Activated naive CD4-positive, alpha-beta T cell treated with anti-CD3 and anti-CD28 coated beads, Interleukin-2, amount 50 U/mL, for 72 hours (primary cell): ENCODE data around the gene SHROOM3. TPM values are rescaled to one million over a fixed set of nuclear protein-coding genes. Genes with fewer than 3 reads are reported as not detected.
A peak's percentile ranks its signal among the peaks of the same experiment; 100 is the strongest.
"Not testable (repeated sequence)": the region's sequence is repeated elsewhere in the genome, so short reads cannot be mapped to it uniquely, and the experiment has no call there.

Experiments used
- ATAC-seq, 2 donors: fragments of 150-1000 bp; cut with Tn5 transposase; 2 replicates each; pipeline ENCODE4 v1.10.0; 2021; ENCODE audit warnings: mild to moderate bottlenecking in 2 of 2, moderate library complexity in 2 of 2
- DNase-seq, 2 donors: peaks; one replicate each; pipeline ENCODE4 v3.0.0; 2021 to 2022; ENCODE audit warnings: low spot score in 2 of 2
- H3K27ac Mint-ChIP-seq, 2 donors: one replicate each; pipeline ENCODE4 v1.8.0; 2022; ENCODE audit warnings: mild to moderate bottlenecking in 2 of 2, mixed read lengths in 2 of 2
- H3K36me3 Mint-ChIP-seq, 2 donors: one replicate each; pipeline ENCODE4 v1.8.0; 2022; ENCODE audit warnings: mixed read lengths in 2 of 2
- H3K9me3 Mint-ChIP-seq, 2 donors: one replicate each; pipeline ENCODE4 v1.8.0; 2022; ENCODE audit warnings: mixed read lengths in 2 of 2
- total RNA-seq, 2 donors: library from RNA; stranded (reverse); gene quantifications; one replicate each; pipeline ENCODE4 v1.2.3, GENCODE V29; 2022

The SHROOM3 gene
- under 1 TPM; 0.20 to 0.21 TPM for total RNA-seq

DNA sequence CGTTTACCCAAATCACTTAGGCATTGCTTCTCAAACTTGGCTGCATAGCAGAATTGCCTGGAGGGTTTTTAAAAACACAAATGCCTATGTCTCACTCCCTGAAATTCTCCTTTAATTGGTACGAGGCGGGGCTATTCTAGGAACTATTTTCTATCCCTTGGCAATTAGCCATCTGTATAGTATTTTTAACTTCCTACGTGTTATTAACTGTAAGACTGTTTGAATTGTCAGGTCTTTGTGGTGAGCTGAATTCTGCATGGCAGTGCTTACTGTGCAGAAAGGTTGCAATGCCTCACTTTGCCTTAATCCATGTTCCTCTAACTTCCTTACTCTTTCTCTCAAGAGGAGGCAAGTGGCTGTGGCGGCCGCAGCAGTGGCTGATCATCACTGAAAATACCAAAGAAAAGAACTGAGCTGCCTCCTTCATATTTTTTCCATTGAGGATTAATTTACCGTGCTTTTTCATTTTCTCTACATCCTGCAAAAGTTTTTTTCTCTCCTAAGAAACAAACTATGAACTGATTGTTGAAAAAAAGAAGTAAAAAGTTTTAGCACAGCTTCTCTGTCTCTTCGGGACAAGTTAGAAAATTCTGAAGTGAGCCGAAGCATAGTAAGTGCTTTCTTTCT is at the start of gene SHROOM3:
Gene SHROOM3 (plus strand): TSS at position 329 of the 627 bp plus-strand sequence. CDS start 824 bp downstream, outside the sequence.
- H3K27ac Mint-ChIP-seq, result no peak within 1 kb of the TSS
- H3K36me3 Mint-ChIP-seq, result peaks cover 0 to 10% of the 10 kb centered on the region in 2 donors
- H3K9me3 Mint-ChIP-seq, result peaks cover 0 to 4% of the 10 kb centered on the region in 2 donors
- ATAC-seq (no peak), DNase-seq (no peak)

DNA sequence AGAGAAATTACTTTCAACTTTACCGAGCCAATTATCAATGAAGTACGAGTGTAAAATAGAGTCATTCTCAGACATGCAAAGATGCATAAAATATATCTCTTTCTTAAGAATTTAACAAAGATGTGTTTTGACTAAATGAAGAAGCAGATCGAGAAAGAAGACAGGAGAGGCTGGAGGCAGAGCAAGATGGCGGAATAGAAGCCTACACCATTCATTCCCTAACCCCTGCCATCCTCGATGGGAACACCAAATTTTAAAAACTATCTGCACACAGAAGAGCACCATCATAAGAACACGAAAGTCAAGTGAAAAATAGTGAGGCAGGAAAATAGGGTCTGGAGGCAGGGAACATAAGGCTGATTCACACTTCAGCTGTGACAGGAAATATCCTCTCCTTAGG is 49.1 kb upstream of the SHROOM3 start:
- Mint-ChIP-seq H3K36me3 (peaks cover 0 to 24% of the 10 kb centered on the region in 2 donors), H3K9me3 (peaks cover 23 to 25% of the 10 kb centered on the region in 2 donors), H3K27ac (no peak overlapping the region)
- DNase-seq (no peak), ATAC-seq (no peak)

DNA sequence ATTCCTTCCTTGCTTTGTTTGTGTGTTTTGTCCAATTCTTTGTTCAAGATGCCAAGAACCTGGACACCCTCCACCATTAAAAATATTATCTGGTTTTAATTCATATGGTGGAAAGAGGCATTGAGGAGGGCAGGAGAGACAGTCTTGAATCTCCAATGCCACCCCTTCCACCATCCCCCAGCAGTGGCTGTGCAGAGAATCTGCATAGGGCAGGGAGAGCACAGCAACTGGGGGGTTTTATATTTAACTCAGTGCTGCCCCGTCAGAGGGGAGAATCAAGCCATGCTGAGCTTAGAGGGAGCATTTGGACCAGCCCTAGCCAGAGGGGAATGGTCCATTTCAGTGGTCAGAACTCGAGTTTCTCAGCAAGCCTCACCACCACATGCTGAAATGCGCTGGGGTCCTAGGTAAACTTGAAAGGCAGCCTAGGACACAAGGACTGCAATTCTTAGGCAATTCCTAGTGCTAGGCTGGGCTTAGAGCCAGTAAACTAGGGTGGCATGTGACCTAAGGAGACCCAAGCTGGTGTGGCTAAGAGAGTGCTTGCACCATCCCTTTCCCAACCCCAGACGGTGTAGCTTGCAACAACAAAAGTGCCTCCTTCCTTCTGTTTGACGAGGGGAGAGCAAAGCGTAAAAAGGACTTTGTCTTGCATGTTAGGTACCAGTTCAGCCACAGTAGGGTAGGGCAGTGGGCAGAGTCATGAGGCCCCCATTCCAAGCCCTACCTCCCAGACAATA is 48.3 kb upstream of the SHROOM3 start:
- Mint-ChIP-seq H3K36me3 (peaks cover 6 to 24% of the 10 kb centered on the region in 2 donors), H3K27ac (no peak overlapping the region), H3K9me3 (peaks cover 23 to 33% of the 10 kb centered on the region in 2 donors)
- no peak for ATAC-seq
- no peak for DNase-seq

DNA sequence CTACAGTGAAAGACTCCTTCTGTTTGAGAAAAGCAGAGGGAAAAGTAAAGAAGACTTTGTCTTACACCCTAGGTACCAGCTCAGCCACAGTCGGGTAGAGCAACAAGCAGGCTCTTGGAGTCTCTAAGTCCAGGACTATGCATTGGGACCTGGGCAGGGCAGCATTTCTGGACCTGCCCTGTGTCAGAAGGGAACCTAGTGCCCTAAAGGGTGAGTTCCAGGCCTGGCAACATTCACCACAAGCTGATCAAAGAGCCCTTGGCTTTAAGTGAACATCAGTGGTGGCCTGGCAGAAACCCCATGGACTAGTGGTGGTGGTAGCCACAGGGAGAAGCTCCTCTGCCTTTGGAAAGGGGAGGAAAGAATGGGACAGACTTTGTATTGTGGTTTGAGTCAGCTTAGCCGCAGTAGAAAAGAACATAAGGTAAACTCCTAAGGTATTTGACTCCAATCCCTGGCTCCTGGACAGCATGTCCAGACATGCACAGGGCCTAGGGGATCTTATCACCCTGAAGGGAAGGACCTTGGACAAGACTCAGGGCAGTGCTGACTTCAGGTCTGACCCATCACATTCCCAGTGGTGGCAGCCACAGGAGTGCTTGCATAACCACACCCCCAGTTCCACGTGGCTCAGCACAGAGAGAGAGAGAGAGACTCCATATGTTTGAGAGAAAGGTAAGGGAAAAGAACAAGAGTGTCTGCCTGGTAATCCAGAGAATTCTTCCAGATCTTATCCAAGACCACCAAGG is 46.7 kb upstream of the SHROOM3 start:
- peaks cover 23 to 35% of the 10 kb centered on the region in 2 donors for H3K9me3 Mint-ChIP-seq
- peaks cover 7 to 24% of the 10 kb centered on the region in 2 donors for H3K36me3 Mint-ChIP-seq
- ATAC-seq (no peak), DNase-seq (no peak)
- no peak overlapping the region for H3K27ac Mint-ChIP-seq

DNA sequence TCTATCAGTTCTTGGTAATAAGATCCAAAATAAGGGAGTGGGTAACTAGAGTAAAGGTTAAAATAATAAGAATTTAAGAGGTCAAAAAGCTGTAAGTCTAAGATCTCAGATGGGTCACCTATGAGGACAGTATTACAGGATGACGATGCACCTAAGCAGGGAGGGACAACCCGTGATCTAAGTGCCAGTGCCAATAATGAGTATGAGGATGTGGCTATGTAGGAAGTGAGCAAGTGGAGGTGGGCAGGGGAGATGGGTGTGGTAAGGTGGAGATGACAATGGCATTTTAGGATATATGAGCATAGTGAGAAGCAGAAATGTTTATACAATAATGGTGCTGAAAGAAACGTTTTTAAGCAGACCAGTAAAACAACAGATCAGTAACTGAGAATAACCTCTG is 33.4 kb upstream of the SHROOM3 start:
- ATAC-seq, result no peak
- Mint-ChIP-seq H3K36me3 (peaks cover 0 to 6% of the 10 kb centered on the region in 2 donors), H3K27ac (no peak overlapping the region), H3K9me3 (peaks cover 5 to 6% of the 10 kb centered on the region in 2 donors)
- no peak for DNase-seq

DNA sequence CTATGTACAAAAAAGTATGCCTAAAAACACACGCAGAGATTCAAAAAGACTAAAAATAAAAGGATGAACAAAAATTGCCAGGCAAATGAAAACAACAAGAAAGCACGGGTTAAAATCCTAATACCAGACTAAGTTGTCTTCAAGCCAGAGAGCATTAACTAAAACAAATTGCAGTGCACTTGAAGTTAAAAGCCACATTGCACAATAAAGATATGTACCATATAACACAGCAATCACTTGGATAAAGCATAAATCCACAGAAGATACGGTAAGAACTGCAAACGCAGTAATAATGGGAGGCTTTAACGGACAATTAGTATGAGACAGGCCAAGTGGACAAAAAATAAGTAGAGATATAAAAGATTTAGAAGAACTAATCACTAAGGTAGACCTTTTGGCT is 28.9 kb upstream of the SHROOM3 start:
- no peak for DNase-seq
- no peaks in the 10 kb centered on the region for H3K9me3 Mint-ChIP-seq
- no peaks in the 10 kb centered on the region for H3K36me3 Mint-ChIP-seq
- no peak overlapping the region for H3K27ac Mint-ChIP-seq
- no peak for ATAC-seq

DNA sequence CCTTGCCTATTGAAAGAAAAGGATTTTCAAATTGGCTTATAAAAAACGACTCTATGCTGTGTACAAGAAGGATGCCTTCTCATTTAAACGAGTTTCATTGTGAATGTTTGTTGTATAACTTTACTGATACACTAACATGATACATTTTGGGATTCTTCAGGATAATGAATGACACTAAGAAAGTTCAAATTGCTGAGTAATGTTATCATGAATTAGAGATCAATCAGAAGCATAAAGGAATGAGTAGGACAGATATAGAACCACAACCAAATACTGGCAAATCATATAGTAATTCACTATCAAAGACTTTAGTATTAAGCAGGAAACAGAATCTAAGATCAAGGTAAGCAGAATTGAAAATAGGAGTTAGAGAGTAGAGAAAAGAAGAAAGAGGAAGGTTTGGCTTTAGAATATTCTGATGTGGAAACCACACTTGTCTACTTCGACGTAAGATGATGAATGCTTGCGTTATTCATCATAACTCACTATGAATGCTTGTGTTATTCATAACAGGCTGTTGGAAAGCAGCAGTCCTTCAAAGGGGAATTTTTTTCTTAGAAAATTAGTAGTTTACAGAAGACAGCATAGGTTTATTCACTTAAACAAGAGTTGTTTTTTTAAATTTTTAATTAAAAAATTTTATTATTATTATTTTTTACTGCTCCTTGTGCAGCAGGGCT is 27.4 kb upstream of the SHROOM3 start:
- Mint-ChIP-seq H3K36me3 (no peaks in the 10 kb centered on the region), H3K27ac (no peak overlapping the region), H3K9me3 (no peaks in the 10 kb centered on the region)
- DNase-seq (no peak), ATAC-seq (peak; percentile 67 to 96)

DNA sequence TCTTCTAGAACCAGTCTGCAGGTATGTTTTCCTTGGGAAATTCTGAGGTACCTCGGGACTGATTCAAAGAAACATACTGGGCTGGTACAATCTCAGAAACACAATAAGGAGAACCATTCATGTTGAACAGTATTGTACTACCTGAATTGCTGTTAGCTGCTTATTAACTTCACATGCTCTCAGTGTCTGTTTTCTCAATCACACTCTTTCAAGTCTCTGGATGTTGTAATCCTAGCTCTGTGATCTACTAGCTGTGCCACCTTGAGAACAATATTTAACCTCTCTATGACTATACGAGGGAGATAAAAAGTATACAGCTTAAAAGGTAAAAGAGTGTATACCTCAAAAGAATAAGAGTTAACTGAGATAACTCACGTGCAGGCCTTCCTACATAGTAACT is 24.4 kb upstream of the SHROOM3 start:
- DNase-seq (no peak), ATAC-seq (no peak)
- Mint-ChIP-seq H3K36me3 (no peaks in the 10 kb centered on the region), H3K9me3 (no peaks in the 10 kb centered on the region), H3K27ac (no peak overlapping the region)

DNA sequence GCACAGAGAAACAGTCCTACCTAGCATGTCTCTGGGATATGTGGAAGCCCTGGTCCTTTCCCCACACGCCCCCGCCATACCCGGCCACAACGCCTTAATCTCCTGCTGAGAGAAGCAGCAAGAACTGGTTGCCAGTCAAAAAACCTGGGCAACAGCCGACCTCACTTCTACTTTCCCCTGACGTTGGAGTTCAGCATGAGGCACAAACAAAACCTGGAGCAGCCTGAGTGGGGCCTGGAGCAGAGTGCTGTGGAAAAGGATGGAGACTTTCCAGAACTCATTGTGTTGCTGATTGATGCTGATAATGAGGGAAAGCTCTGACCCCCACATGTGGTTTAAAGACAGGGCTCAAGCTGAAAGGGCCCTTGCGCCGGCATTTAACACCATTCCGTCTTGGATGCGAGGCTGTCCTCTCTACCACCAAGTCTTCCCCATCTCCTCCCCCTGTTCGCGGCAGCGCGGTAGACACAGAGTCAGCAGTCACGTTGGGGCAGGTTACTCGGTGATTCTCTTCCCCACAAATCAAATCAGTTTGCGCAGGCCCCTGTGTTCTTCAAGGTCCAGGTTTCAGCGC is 14.8 kb upstream of the SHROOM3 start:
- no peak for ATAC-seq
- Mint-ChIP-seq H3K27ac (no peak overlapping the region), H3K36me3 (peaks cover 5 to 11% of the 10 kb centered on the region in 2 donors)

DNA sequence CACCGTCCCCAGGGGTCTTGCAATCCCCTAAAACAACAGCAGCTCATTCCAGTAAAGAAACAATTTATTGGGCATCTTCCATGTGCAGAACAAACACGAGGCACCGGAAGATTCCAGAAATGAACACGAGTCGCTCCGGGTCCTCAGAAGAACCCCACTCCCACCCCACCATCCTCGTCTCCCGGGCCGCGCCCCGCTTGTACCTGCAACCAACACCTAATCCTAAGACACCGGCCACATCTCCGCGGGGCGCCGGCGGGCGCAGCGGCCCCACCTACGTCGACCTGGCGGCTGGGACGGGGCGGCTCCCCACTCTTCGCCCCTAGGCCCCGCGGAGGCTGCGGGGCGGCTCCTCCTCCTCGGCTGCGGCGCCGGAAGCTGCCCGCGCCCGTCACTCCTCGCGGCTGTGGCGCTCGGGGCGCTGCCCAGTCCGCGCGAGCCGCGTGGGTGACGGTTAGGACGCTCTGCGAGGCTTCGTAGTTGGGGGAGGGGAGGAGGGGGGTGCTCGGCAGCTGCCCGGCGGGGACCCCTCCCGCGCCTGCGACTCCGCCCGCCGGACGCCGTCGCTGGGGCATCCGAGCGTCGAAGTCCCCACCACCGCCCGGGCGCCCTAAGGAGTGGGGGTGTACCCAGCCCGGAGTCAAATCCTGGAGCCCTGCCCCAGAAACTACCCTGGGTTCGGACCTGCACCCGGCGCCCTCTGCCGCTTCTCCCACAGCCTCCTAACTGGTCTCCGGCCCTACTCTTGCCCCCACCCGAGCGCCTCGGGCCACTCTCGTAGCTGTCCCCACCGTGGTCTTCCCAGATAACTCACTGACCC is 14.1 kb upstream of the SHROOM3 start, which contains the start of gene CCDC158:
Gene CCDC158 (minus strand): TSS at position 380 of the 820 bp plus-strand sequence. CDS start 17,934 bp downstream, outside the sequence.
- Mint-ChIP-seq H3K36me3 (peaks cover 5 to 11% of the 10 kb centered on the region in 2 donors), H3K9me3 (no peaks in the 10 kb centered on the region), H3K27ac (no peak within 1 kb of the TSS)
- peak; percentile 49 to 62 for ATAC-seq
- no peak for DNase-seq

More for the DNA sequence above, 14.8 kb upstream of the SHROOM3 start:
- H3K9me3 Mint-ChIP-seq, result no peaks in the 10 kb centered on the region
- no peak for DNase-seq

DNA sequence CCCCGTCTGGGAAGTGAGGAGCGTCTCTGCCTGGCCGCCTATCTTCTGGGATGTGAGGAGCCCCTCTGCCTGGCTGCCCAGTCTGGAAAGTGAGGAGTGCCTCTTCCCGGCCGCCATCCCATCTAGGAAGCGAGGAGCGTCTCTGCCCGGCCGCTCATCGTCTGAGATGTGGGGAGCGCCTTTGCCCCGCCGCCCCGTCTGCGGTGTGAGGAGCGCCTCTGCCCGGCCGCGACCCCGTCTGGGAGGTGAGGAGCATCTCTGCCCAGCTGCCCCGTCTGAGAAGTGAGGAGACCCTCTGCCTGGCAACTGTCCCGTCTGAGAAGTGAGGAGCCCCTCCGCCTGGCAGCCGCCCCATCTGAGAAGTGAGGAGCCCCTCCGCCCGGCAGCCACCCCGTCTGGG is 11.9 kb upstream of the SHROOM3 start:
- not testable (repeated sequence) for DNase-seq, H3K27ac Mint-ChIP-seq, H3K9me3 Mint-ChIP-seq, ATAC-seq
- peaks cover 5 to 11% of the 10 kb centered on the region in 2 donors for H3K36me3 Mint-ChIP-seq

DNA sequence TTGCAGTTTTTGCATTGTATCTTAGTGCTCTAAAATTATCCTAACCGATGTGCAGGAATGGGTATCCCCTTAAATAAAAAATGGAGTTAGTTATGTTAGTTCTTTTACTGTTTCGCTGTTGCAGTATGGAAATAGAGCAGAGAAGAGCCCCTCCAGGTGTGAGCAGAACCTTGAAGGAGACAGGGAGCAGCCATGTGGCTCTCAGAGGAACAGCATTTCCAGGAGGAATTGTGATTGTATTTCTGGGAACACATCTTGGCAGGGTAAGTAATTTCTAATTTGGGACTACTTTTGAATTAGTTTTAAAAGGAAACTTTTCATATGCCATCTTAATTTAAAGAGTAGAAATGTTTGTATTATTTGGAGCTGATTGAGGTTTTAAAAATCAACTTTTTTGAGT is 8.8 kb upstream of the SHROOM3 start:
- no peak overlapping the region for H3K27ac Mint-ChIP-seq
- peaks cover 0 to 6% of the 10 kb centered on the region in 2 donors for H3K36me3 Mint-ChIP-seq
- H3K9me3 Mint-ChIP-seq, result no peaks in the 10 kb centered on the region
- ATAC-seq, result no peak
- DNase-seq, result no peak

DNA sequence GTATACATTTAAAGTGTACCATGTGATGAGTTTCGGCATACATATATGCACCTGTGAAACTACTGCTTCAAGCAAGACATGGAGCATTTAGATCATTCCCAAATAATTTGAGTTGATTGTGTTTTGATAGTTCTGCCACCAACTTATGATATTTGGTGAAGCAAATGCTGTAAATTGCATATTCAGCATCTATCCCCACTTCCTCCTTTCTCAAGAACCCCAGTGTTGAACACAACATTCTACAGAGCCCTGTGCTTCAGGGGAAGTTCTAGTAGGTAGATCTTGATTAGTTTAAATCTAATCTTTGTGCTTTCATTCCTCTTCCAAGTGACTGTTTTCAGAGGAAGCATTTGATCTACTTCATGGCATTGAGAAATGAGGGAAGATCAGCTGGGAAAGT is 5.4 kb upstream of the SHROOM3 start:
- DNase-seq, result no peak
- H3K27ac Mint-ChIP-seq, result no peak overlapping the region
- H3K36me3 Mint-ChIP-seq, result no peaks in the 10 kb centered on the region
- H3K9me3 Mint-ChIP-seq, result no peaks in the 10 kb centered on the region
- no peak for ATAC-seq

DNA sequence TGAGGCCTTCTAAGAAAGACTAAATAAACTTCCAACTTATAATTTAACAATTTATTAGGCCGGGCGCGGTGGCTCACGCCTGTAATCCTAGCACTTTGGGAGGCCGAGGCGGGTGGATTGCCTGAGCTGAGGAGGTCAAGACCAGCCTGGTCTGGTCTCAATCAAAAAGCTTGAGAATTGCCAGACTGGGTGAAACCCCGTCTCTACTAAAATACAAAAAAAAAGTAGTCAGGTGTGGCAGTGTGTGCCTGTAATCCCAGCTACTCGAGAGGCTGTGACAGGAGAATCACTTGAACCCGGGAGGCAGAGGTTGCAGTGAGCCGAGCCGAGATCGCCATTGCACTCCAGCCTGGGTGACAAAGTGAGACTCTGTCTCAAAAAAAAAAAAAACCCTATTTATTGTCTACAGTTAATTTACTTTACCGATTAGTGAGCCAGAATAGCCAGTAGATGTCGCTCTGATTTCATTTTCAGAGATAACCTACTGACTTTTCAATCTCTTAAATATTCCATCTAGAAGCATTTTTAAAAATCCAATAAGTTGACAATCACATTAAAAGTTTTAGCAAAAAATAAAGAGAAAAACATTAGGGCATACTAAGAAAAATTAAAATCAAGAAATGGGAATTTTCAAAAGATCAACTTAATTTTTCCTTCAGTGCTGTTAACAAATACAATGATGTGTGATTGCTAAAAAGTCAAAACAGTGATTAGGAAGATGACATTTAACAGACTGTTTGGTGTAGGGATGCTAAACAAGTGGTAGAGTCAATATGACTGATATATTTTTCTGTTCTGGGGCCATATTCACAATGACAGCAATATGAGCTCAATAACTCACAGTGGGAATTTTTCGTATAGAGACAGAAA is 4.3 kb upstream of the SHROOM3 start:
- Mint-ChIP-seq H3K27ac (no peak overlapping the region), H3K9me3 (no peaks in the 10 kb centered on the region), H3K36me3 (no peaks in the 10 kb centered on the region)
- ATAC-seq, result no peak
- DNase-seq, result no peak
